ENCODE data around the gene NME9.
"Not testable (repeated sequence)": the region's sequence is repeated elsewhere in the genome, so short reads cannot be mapped to it uniquely, and the experiment has no call there.

The NME9 gene

GRCh38 chr3:138329127-138329983, at the start of gene NME9:
Gene NME9 (minus strand): TSS chr3:138329851. CDS start chr3:138329335, 516 bp downstream.
- peak within 1 kb of the TSS; percentile 68 for H3K27ac Mint-ChIP-seq
- peak; percentile 83 for DNase-seq (ENCODE audit: low spot score)
- peak within 1 kb of the TSS; percentile 90 for H3K4me3 Mint-ChIP-seq
- no peaks in the 10 kb centered on the region for H3K9me3 Mint-ChIP-seq
- no peaks in the 10 kb centered on the region for H3K36me3 Mint-ChIP-seq (ENCODE audit: low read depth)
- peaks cover 3% of the 10 kb centered on the region for H3K27me3 Mint-ChIP-seq (ENCODE audit: low read depth)
- H3K4me1 Mint-ChIP-seq (ENCODE audit: low read depth), result peaks cover 23% of the 10 kb centered on the region

GRCh38 chr3:138378990-138379389, 49.3 kb upstream of the NME9 start:
- no peak overlapping the region for H3K4me3 Mint-ChIP-seq
- H3K4me1 Mint-ChIP-seq (ENCODE audit: low read depth), result no peaks in the 10 kb centered on the region
- peaks cover 10% of the 10 kb centered on the region for H3K27me3 Mint-ChIP-seq (ENCODE audit: low read depth)
- no peaks in the 10 kb centered on the region for H3K9me3 Mint-ChIP-seq
- no peak overlapping the region for H3K27ac Mint-ChIP-seq
- no peaks in the 10 kb centered on the region for H3K36me3 Mint-ChIP-seq (ENCODE audit: low read depth)
- no peak for DNase-seq (ENCODE audit: low spot score)

- no peak for DNase-seq (ENCODE audit: low spot score)
- peaks cover 10% of the 10 kb centered on the region for H3K27me3 Mint-ChIP-seq (ENCODE audit: low read depth)
- no peak overlapping the region for H3K4me3 Mint-ChIP-seq
- H3K27ac Mint-ChIP-seq, result no peak overlapping the region
- H3K36me3 Mint-ChIP-seq (ENCODE audit: low read depth), result no peaks in the 10 kb centered on the region
- no peaks in the 10 kb centered on the region for H3K4me1 Mint-ChIP-seq (ENCODE audit: low read depth)
- no peaks in the 10 kb centered on the region for H3K9me3 Mint-ChIP-seq
These were observed 48.7 kb upstream of the NME9 start for GRCh38 chr3:138378331-138378730.

GRCh38 chr3:138377804-138378203, 48.2 kb upstream of the NME9 start:
- no peak overlapping the region for H3K4me3 Mint-ChIP-seq
- H3K36me3 Mint-ChIP-seq (ENCODE audit: low read depth), result no peaks in the 10 kb centered on the region
- H3K4me1 Mint-ChIP-seq (ENCODE audit: low read depth), result no peaks in the 10 kb centered on the region
- peaks cover 10% of the 10 kb centered on the region for H3K27me3 Mint-ChIP-seq (ENCODE audit: low read depth)
- H3K27ac Mint-ChIP-seq, result no peak overlapping the region
- H3K9me3 Mint-ChIP-seq, result no peaks in the 10 kb centered on the region
- DNase-seq (ENCODE audit: low spot score), result no peak

GRCh38 chr3:138377212-138377611, 47.6 kb upstream of the NME9 start:
- H3K27ac Mint-ChIP-seq; H3K4me3 Mint-ChIP-seq; H3K4me1 Mint-ChIP-seq (ENCODE audit: low read depth); H3K36me3 Mint-ChIP-seq (ENCODE audit: low read depth); DNase-seq (ENCODE audit: low spot score); H3K9me3 Mint-ChIP-seq; H3K27me3 Mint-ChIP-seq (ENCODE audit: low read depth): not testable (repeated sequence)

- no peak overlapping the region for H3K27ac Mint-ChIP-seq
- H3K4me1 Mint-ChIP-seq (ENCODE audit: low read depth), result no peaks in the 10 kb centered on the region
- H3K36me3 Mint-ChIP-seq (ENCODE audit: low read depth), result no peaks in the 10 kb centered on the region
- no peaks in the 10 kb centered on the region for H3K9me3 Mint-ChIP-seq
- H3K4me3 Mint-ChIP-seq, result no peak overlapping the region
- H3K27me3 Mint-ChIP-seq (ENCODE audit: low read depth), result peaks cover 10% of the 10 kb centered on the region
- no peak for DNase-seq (ENCODE audit: low spot score)
These were observed 47.0 kb upstream of the NME9 start for GRCh38 chr3:138376663-138377062.

GRCh38 chr3:138375447-138375846, 45.8 kb upstream of the NME9 start:
- Mint-ChIP-seq H3K27ac (no peak overlapping the region), H3K4me3 (no peak overlapping the region), H3K9me3 (no peaks in the 10 kb centered on the region), H3K27me3 (ENCODE audit: low read depth) (peaks cover 18% of the 10 kb centered on the region), H3K4me1 (ENCODE audit: low read depth) (peaks cover 1% of the 10 kb centered on the region), H3K36me3 (ENCODE audit: low read depth) (no peaks in the 10 kb centered on the region)
- DNase-seq (ENCODE audit: low spot score), result no peak

GRCh38 chr3:138374573-138375134, 45.0 kb upstream of the NME9 start:
- no peaks in the 10 kb centered on the region for H3K36me3 Mint-ChIP-seq (ENCODE audit: low read depth)
- H3K9me3 Mint-ChIP-seq, result no peaks in the 10 kb centered on the region
- no peak overlapping the region for H3K27ac Mint-ChIP-seq
- H3K27me3 Mint-ChIP-seq (ENCODE audit: low read depth), result peaks cover 16% of the 10 kb centered on the region
- DNase-seq (ENCODE audit: low spot score), result no peak
- no peak overlapping the region for H3K4me3 Mint-ChIP-seq
- H3K4me1 Mint-ChIP-seq (ENCODE audit: low read depth), result peaks cover 1% of the 10 kb centered on the region

GRCh38 chr3:138373736-138374094, 44.1 kb upstream of the NME9 start:
- H3K9me3 Mint-ChIP-seq, result no peaks in the 10 kb centered on the region
- peaks cover 12% of the 10 kb centered on the region for H3K27me3 Mint-ChIP-seq (ENCODE audit: low read depth)
- H3K4me1 Mint-ChIP-seq (ENCODE audit: low read depth), result peaks cover 1% of the 10 kb centered on the region
- H3K27ac Mint-ChIP-seq, result no peak overlapping the region
- H3K4me3 Mint-ChIP-seq, result no peak overlapping the region
- H3K36me3 Mint-ChIP-seq (ENCODE audit: low read depth), result no peaks in the 10 kb centered on the region
- DNase-seq (ENCODE audit: low spot score), result no peak

- Mint-ChIP-seq H3K9me3 (no peaks in the 10 kb centered on the region), H3K4me3 (no peak overlapping the region), H3K27ac (no peak overlapping the region), H3K27me3 (ENCODE audit: low read depth) (peaks cover 11% of the 10 kb centered on the region), H3K36me3 (ENCODE audit: low read depth) (no peaks in the 10 kb centered on the region), H3K4me1 (ENCODE audit: low read depth) (peaks cover 1% of the 10 kb centered on the region)
- no peak for DNase-seq (ENCODE audit: low spot score)
These were observed 43.6 kb upstream of the NME9 start for GRCh38 chr3:138373087-138373735.

- H3K27me3 Mint-ChIP-seq (ENCODE audit: low read depth), result peaks cover 11% of the 10 kb centered on the region
- no peak for DNase-seq (ENCODE audit: low spot score)
- H3K36me3 Mint-ChIP-seq (ENCODE audit: low read depth), result no peaks in the 10 kb centered on the region
- H3K27ac Mint-ChIP-seq, result no peak overlapping the region
- no peak overlapping the region for H3K4me3 Mint-ChIP-seq
- H3K9me3 Mint-ChIP-seq, result no peaks in the 10 kb centered on the region
- peaks cover 1% of the 10 kb centered on the region for H3K4me1 Mint-ChIP-seq (ENCODE audit: low read depth)
These were observed 41.7 kb upstream of the NME9 start for GRCh38 chr3:138371070-138371965.

- Mint-ChIP-seq H3K9me3 (no peaks in the 10 kb centered on the region), H3K27ac (no peak overlapping the region), H3K4me3 (no peak overlapping the region), H3K27me3 (ENCODE audit: low read depth) (peaks cover 14% of the 10 kb centered on the region), H3K4me1 (ENCODE audit: low read depth) (peaks cover 1% of the 10 kb centered on the region), H3K36me3 (ENCODE audit: low read depth) (no peaks in the 10 kb centered on the region)
- no peak for DNase-seq (ENCODE audit: low spot score)
These were observed 40.7 kb upstream of the NME9 start for GRCh38 chr3:138370321-138370720.

- Mint-ChIP-seq H3K27me3 (ENCODE audit: low read depth) (peaks cover 17% of the 10 kb centered on the region), H3K4me1 (ENCODE audit: low read depth) (peaks cover 1% of the 10 kb centered on the region), H3K36me3 (ENCODE audit: low read depth) (no peaks in the 10 kb centered on the region), H3K27ac (no peak overlapping the region), H3K4me3 (no peak overlapping the region), H3K9me3 (no peaks in the 10 kb centered on the region)
- DNase-seq (ENCODE audit: low spot score), result no peak
These were observed 39.7 kb upstream of the NME9 start for GRCh38 chr3:138369151-138369900.
